Body of pancreas (tissue), 4 donors: Measurements from ENCODE around the gene FBXO34. TPM values are rescaled to one million over a fixed set of nuclear protein-coding genes. Genes with fewer than 3 reads are reported as not detected.

Experiments used
- ATAC-seq: fragments of 150-250 bp; one replicate; pipeline ENCODE4 v1.9.1; 2016
- DNase-seq, 4 donors: peaks; one replicate each; pipeline ENCODE4 v3.0.0-alpha.2; 2019
- H3K27ac ChIP-seq, 4 donors: fragments of 200-600 bp; sonication (generic); 1 replicate in 3 of 4; 2 replicates in 1 of 4; pipeline versions ENCODE4 v1.5.1 to v1.6.1; 2016 to 2019; ENCODE audit warnings: mild to moderate bottlenecking in 1 of 4, mixed read lengths in 1 of 4, moderate library complexity in 1 of 4
- H3K27me3 ChIP-seq, 2 donors: fragments of 200-600 bp; sonication (generic); one replicate each; pipeline ENCODE4 v1.6.0; 2016; ENCODE audit warnings: mild to moderate bottlenecking in 1 of 2
- H3K36me3 ChIP-seq, 2 donors: fragments of 200-600 bp; sonication (generic); replicated peaks in 1 of 2; 2 replicates each; pipeline ENCODE4 v1.5.1; 2016; ENCODE audit warnings: low read depth in 2 of 2; ENCODE audit not compliant: insufficient read depth in 1 of 2
- H3K4me1 ChIP-seq: fragments of 200-600 bp; sonication (generic); one replicate; pipeline ENCODE4 v1.6.0; 2016
- H3K4me3 ChIP-seq, 2 donors: fragments of 200-600 bp; sonication (generic); 1 replicate in 1 of 2; 2 replicates in 1 of 2; pipeline ENCODE4 v1.5.1; 2016 to 2019
- H3K9me3 ChIP-seq, 3 donors: fragments of 200-600 bp; sonication (generic); 1 replicate in 2 of 3; 2 replicates in 1 of 3; pipeline ENCODE4 v1.5.1; 2016
- CTCF ChIP-seq, 7 experiments: fragments of 450-650 bp in 4 of 7; fragments of 200-600 bp in 3 of 7; sonication (generic) in 3 of 7; IDR thresholded peaks; one replicate each; pipeline ENCODE4 v1.5.1; 2016 to 2019; ENCODE audit warnings: antibody characterized with exemption in 7 of 7
- POLR2A ChIP-seq, 3 donors: fragments of 450-650 bp; IDR thresholded peaks; one replicate each; pipeline ENCODE4 v1.6.1; 2016; ENCODE audit warnings: antibody characterized with exemption in 3 of 3, mild to moderate bottlenecking in 2 of 3
- WGBS, 2 donors: methylation state at CpG; one replicate each; pipeline ENCODE4 v1.1.5; 2017; 5-methylcytosine and 5-hydroxymethylcytosine counted together
- intact Hi-C: fragments of 100-400 bp; cut with DNase I; formaldehyde crosslinking; loops from one replicate; pipeline ENCODE4 v1.15.1; 2023
- total RNA-seq, 2 donors: library from RNA; depleted of rRNA; stranded (reverse); fragments of >200 nt; gene quantifications; one replicate each; pipeline ENCODE4 v1.1.0, GENCODE V29; 2016

The FBXO34 gene
- total RNA-seq, 2 donors from 2014 or later, result 14.2 to 17.4 TPM

GRCh38 chr14:55370883-55371455 lies 99.7 kb downstream of the FBXO34 start:
- intact Hi-C loops, result no loop called here
- Histone ChIP-seq H3K27ac (no peak overlapping the region), H3K4me1 (no peaks in the 10 kb centered on the region), H3K27me3 (no peaks in the 10 kb centered on the region), H3K4me3 (no peak overlapping the region), H3K36me3 (peaks cover 0 to 2% of the 10 kb centered on the region in 2 donors), H3K9me3 (no peaks in the 10 kb centered on the region)
- DNase-seq (no peak), ATAC-seq (no peak)
- TF ChIP-seq POLR2A (IDR thresholded peaks at IDR 0.05) (no peak), CTCF (IDR thresholded peaks at IDR 0.05) (no peak)
- 82 to 88% methylated on average over 11 of the region's 11 CpGs for WGBS, 2 donors

GRCh38 chr14:55372423-55372822 lies 101.2 kb downstream of the FBXO34 start:
- DNase-seq, result no peak
- ATAC-seq, result no peak
- intact Hi-C loops, result no loop called here
- Histone ChIP-seq H3K4me3 (no peak overlapping the region), H3K36me3 (peaks cover 0 to 7% of the 10 kb centered on the region in 2 donors), H3K4me1 (no peaks in the 10 kb centered on the region), H3K9me3 (no peaks in the 10 kb centered on the region), H3K27me3 (no peaks in the 10 kb centered on the region), H3K27ac (no peak overlapping the region)
- no peak for TF ChIP-seq CTCF (IDR thresholded peaks at IDR 0.05)
- WGBS, 2 donors, result 94 to 100% methylated on average over 1 of the region's 1 CpG

GRCh38 chr14:55372825-55373224 lies 101.6 kb downstream of the FBXO34 start:
- intact Hi-C loops, result no loop called here
- no peaks in the 10 kb centered on the region for H3K27me3 ChIP-seq

GRCh38 chr14:55373784-55374705 lies 102.8 kb downstream of the FBXO34 start:
- TF ChIP-seq POLR2A (IDR thresholded peaks at IDR 0.05) (no peak), CTCF (IDR thresholded peaks at IDR 0.05) (no peak)
- Histone ChIP-seq H3K4me1 (no peaks in the 10 kb centered on the region), H3K4me3 (no peak overlapping the region), H3K27ac (no peak overlapping the region), H3K36me3 (peaks cover 0 to 9% of the 10 kb centered on the region in 2 donors), H3K9me3 (no peaks in the 10 kb centered on the region), H3K27me3 (no peaks in the 10 kb centered on the region)
- intact Hi-C loops, result no loop called here
- 75 to 95% methylated on average over 5 of the region's 5 CpGs for WGBS, 2 donors
- no peak for DNase-seq
- no peak for ATAC-seq

More at GRCh38 chr14:55372825-55373224, 101.6 kb downstream of the FBXO34 start:
- no peaks in the 10 kb centered on the region for H3K4me1 ChIP-seq
- no peak overlapping the region for H3K27ac ChIP-seq
- no peaks in the 10 kb centered on the region for H3K9me3 ChIP-seq
- 99 to 100% methylated on average over 7 of the region's 7 CpGs for WGBS, 2 donors
- TF ChIP-seq POLR2A (IDR thresholded peaks at IDR 0.05), result no peak
- TF ChIP-seq CTCF (IDR thresholded peaks at IDR 0.05), result no peak
- ATAC-seq, result no peak
- DNase-seq, result no peak
- H3K36me3 ChIP-seq, result peaks cover 0 to 7% of the 10 kb centered on the region in 2 donors
- no peak overlapping the region for H3K4me3 ChIP-seq
